WTC11 (cell line): ENCODE results near the gene CD164L2. TPM values are rescaled to one million over a fixed set of nuclear protein-coding genes. Genes with fewer than 3 reads are reported as not detected.
A peak's percentile ranks its signal among the peaks of the same experiment; 100 is the strongest.

ENCODE experiments used
- ATAC-seq: fragments of 200-7000 bp; cut with Tn5 transposase; 2 replicates; pipeline ENCODE4 v1.10.0; 2021; ENCODE audit warnings: mild to moderate bottlenecking, moderate library complexity
- CTCF ChIA-PET: fragments of 300-600 bp; sonication (Branson Sonifier 250); formaldehyde crosslinking; loops from one replicate; lab custom pipeline; 2021; ENCODE audit warnings: antibody characterized with exemption; lab: Charles Lee
- POLR2A ChIA-PET: fragments of 350-600 bp; sonication (Branson Sonifier 250); formaldehyde crosslinking; loops from one replicate; lab custom pipeline; 2021; ENCODE audit warnings: antibody characterized with exemption; lab: Charles Lee
- DNase-seq: peaks from one replicate; pipeline ENCODE4 v3.0.0; 2021; ENCODE audit warnings: low spot score
- H3K27ac Mint-ChIP-seq: 2 replicates; pipeline ENCODE4 v1.8.0; 2021; ENCODE audit warnings: mixed read lengths
- H3K27me3 Mint-ChIP-seq: 2 replicates; pipeline ENCODE4 v1.8.0; 2021; ENCODE audit warnings: low read depth, mild to moderate bottlenecking, moderate library complexity, mixed read lengths
- H3K36me3 Mint-ChIP-seq: 2 replicates; pipeline ENCODE4 v1.8.0; 2021; ENCODE audit warnings: mixed read lengths
- H3K4me1 Mint-ChIP-seq: 2 replicates; pipeline ENCODE4 v1.8.0; 2022; ENCODE audit warnings: mixed read lengths
- H3K4me3 Mint-ChIP-seq: 2 replicates; pipeline ENCODE4 v1.8.0; 2021; ENCODE audit warnings: mild to moderate bottlenecking, moderate library complexity, mixed read lengths
- H3K9me3 Mint-ChIP-seq: 2 replicates; pipeline ENCODE4 v1.8.0; 2021; ENCODE audit warnings: mixed read lengths
- ATF6 ChIP-seq: sonication (generic); formaldehyde crosslinking; IDR thresholded peaks from 2 replicates; pipeline ENCODE4 v1.8.1; 2023; ENCODE audit warnings: mild to moderate bottlenecking, missing genetic modification reagents
- CBFB ChIP-seq: sonication (generic); formaldehyde crosslinking; IDR thresholded peaks from 2 replicates; pipeline ENCODE4 v1.8.1; 2022; ENCODE audit warnings: mild to moderate bottlenecking, low read depth, missing genetic modification reagents
- CDX4 ChIP-seq: fragments of 250-450 bp; sonication (Bioruptor Pico); IDR thresholded peaks from 2 replicates; pipeline ENCODE4 v1.9.0; 2021; ENCODE audit warnings: moderate library complexity, mild to moderate bottlenecking, inconsistent platforms, borderline replicate concordance
- CREM ChIP-seq: sonication (generic); formaldehyde crosslinking; IDR thresholded peaks from 2 replicates; pipeline ENCODE4 v1.8.1; 2022; ENCODE audit warnings: mild to moderate bottlenecking, missing genetic modification reagents, moderate library complexity
- ETV6 ChIP-seq: sonication (generic); formaldehyde crosslinking; IDR thresholded peaks from 2 replicates; pipeline ENCODE4 v1.8.1; 2022; ENCODE audit warnings: mild to moderate bottlenecking, missing genetic modification reagents
- FOXK1 ChIP-seq: sonication (generic); formaldehyde crosslinking; IDR thresholded peaks from 2 replicates; pipeline ENCODE4 v1.8.0; 2022; ENCODE audit warnings: mild to moderate bottlenecking, moderate library complexity, missing genetic modification reagents
- HMGA2 ChIP-seq: fragments of 250-450 bp; sonication (Bioruptor Pico); IDR thresholded peaks from 2 replicates; pipeline ENCODE4 v1.4.0; 2021; ENCODE audit warnings: mild to moderate bottlenecking, moderate library complexity
- IRF1 ChIP-seq: sonication (generic); formaldehyde crosslinking; IDR thresholded peaks from 2 replicates; pipeline ENCODE4 v1.8.0; 2023; ENCODE audit warnings: missing genetic modification reagents
- IRF2 ChIP-seq: sonication (generic); formaldehyde crosslinking; IDR thresholded peaks from 2 replicates; pipeline ENCODE4 v1.8.0; 2022; ENCODE audit warnings: low read depth, missing genetic modification reagents, borderline replicate concordance
- NFE2L1 ChIP-seq: sonication (generic); formaldehyde crosslinking; IDR thresholded peaks from 2 replicates; pipeline ENCODE4 v1.8.1; 2023; ENCODE audit warnings: missing genetic modification reagents
- NR2C2 ChIP-seq: sonication (generic); formaldehyde crosslinking; IDR thresholded peaks from 2 replicates; pipeline ENCODE4 v1.8.0; 2022; ENCODE audit warnings: mild to moderate bottlenecking, missing genetic modification reagents
- OVOL2 ChIP-seq: fragments of 250-450 bp; sonication (Bioruptor Pico); IDR thresholded peaks from 2 replicates; pipeline ENCODE4 v1.9.0; 2021; ENCODE audit warnings: mild to moderate bottlenecking, borderline replicate concordance
- SMAD3 ChIP-seq: sonication (generic); formaldehyde crosslinking; IDR thresholded peaks from 2 replicates; pipeline ENCODE4 v1.8.0; 2022; ENCODE audit warnings: missing genetic modification reagents, mild to moderate bottlenecking, borderline replicate concordance
- SOX15 ChIP-seq: fragments of 250-450 bp; sonication (Bioruptor Pico); IDR thresholded peaks from 2 replicates; pipeline ENCODE4 v1.9.0; 2021; ENCODE audit warnings: mild to moderate bottlenecking
- TCF7 ChIP-seq: sonication (generic); formaldehyde crosslinking; IDR thresholded peaks from 2 replicates; pipeline ENCODE4 v1.8.0; 2022; ENCODE audit warnings: mild to moderate bottlenecking, low read depth, missing genetic modification reagents, moderate library complexity
- ZNF423 ChIP-seq: fragments of 250-450 bp; sonication (Bioruptor Pico); IDR thresholded peaks from 2 replicates; pipeline ENCODE4 v2.1.2; 2022; ENCODE audit warnings: mild to moderate bottlenecking, moderate library complexity
- ZNF425 ChIP-seq: fragments of 250-450 bp; sonication (Bioruptor Pico); conservative IDR thresholded peaks from 2 replicates; pipeline ENCODE4 v1.9.0; 2021; ENCODE audit warnings: mild to moderate bottlenecking
- total RNA-seq: library from RNA; stranded (reverse); gene quantifications from 3 replicates; pipeline ENCODE4 v1.2.3, GENCODE V29; 2021
- TF ChIP-seq, protein P1 (sequence below): sonication (generic); formaldehyde crosslinking; IDR thresholded peaks from 2 replicates; pipeline ENCODE4 v1.8.1; 2023; ENCODE audit warnings: mild to moderate bottlenecking, missing genetic modification reagents, borderline replicate concordance
- TF ChIP-seq, protein P2 (sequence below): sonication (generic); formaldehyde crosslinking; IDR thresholded peaks from 2 replicates; pipeline ENCODE4 v1.8.0; 2022; ENCODE audit warnings: missing genetic modification reagents

The CD164L2 gene
- total RNA-seq, 1 experiment from 2014 or later, result 5.5 TPM

GRCh38 chr1:27342391-27342777 lies 40.7 kb downstream of the CD164L2 start:
- CTCF ChIA-PET, result interaction anchor here (0.7 to 4.5 kb wide), 14 partner anchors 8 to 63 kb away, joined by 3 to 36 read pairs (median 6); partner anchors contain the start of gene MAP3K6
- Mint-ChIP-seq H3K36me3 (peaks cover 9% of the 10 kb centered on the region; the same call in 1 of the 2 replicates), H3K4me1 (peaks cover 42% of the 10 kb centered on the region), H3K4me3 (peak overlapping the region; percentile 67), H3K9me3 (no peaks in the 10 kb centered on the region), H3K27ac (peak overlapping the region; percentile 38), H3K27me3 (peaks cover 2% of the 10 kb centered on the region; the same call in 1 of the 2 replicates)
- no peak for ATAC-seq
- TF ChIP-seq ZNF423 (CRISPR knock-in tag), result no peak
- TF ChIP-seq, protein P1, sequence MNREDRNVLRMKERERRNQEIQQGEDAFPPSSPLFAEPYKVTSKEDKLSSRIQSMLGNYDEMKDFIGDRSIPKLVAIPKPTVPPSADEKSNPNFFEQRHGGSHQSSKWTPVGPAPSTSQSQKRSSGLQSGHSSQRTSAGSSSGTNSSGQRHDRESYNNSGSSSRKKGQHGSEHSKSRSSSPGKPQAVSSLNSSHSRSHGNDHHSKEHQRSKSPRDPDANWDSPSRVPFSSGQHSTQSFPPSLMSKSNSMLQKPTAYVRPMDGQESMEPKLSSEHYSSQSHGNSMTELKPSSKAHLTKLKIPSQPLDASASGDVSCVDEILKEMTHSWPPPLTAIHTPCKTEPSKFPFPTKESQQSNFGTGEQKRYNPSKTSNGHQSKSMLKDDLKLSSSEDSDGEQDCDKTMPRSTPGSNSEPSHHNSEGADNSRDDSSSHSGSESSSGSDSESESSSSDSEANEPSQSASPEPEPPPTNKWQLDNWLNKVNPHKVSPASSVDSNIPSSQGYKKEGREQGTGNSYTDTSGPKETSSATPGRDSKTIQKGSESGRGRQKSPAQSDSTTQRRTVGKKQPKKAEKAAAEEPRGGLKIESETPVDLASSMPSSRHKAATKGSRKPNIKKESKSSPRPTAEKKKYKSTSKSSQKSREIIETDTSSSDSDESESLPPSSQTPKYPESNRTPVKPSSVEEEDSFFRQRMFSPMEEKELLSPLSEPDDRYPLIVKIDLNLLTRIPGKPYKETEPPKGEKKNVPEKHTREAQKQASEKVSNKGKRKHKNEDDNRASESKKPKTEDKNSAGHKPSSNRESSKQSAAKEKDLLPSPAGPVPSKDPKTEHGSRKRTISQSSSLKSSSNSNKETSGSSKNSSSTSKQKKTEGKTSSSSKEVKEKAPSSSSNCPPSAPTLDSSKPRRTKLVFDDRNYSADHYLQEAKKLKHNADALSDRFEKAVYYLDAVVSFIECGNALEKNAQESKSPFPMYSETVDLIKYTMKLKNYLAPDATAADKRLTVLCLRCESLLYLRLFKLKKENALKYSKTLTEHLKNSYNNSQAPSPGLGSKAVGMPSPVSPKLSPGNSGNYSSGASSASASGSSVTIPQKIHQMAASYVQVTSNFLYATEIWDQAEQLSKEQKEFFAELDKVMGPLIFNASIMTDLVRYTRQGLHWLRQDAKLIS (CRISPR knock-in tag), result no peak
- TF ChIP-seq FOXK1 (CRISPR knock-in tag), result 0 out of 2 replicates have a peak, but pooled peaks have one; percentile 3
- no peak for DNase-seq
- POLR2A ChIA-PET, result interaction anchor here (1.1 to 2.0 kb wide), 5 partner anchors 7 to 35 kb away, joined by 4 to 7 read pairs (median 5); no protein-coding TSS in a partner anchor

GRCh38 chr1:27341525-27342252 lies 41.4 kb downstream of the CD164L2 start, which contains the start of gene SYTL1:
SYTL1 (plus strand) TSS chr1:27342022; CDS start chr1:27345335, 3,313 bp downstream.
- H3K4me1 Mint-ChIP-seq, result peaks cover 39% of the 10 kb centered on the region
- no peaks in the 10 kb centered on the region for H3K9me3 Mint-ChIP-seq
- peaks cover 7% of the 10 kb centered on the region; the same call in 1 of the 2 replicates for H3K36me3 Mint-ChIP-seq
- ChIA-PET POLR2A (interaction anchor here (0.6 to 2.0 kb wide), 6 partner anchors 8 to 83 kb away, joined by 4 to 12 read pairs (median 6); no protein-coding TSS in a partner anchor), CTCF (interaction anchor here (0.7 to 4.5 kb wide), 14 partner anchors 9 to 1170 kb away, joined by 3 to 36 read pairs (median 6); partner anchors contain the start of gene MAP3K6)
- peak within 1 kb of the TSS; percentile 67 for H3K4me3 Mint-ChIP-seq
- H3K27me3 Mint-ChIP-seq, result peaks cover 2% of the 10 kb centered on the region; the same call in 1 of the 2 replicates
- peak within 1 kb of the TSS; percentile 38 for H3K27ac Mint-ChIP-seq
- DNase-seq (peak; percentile 72), ATAC-seq (peak; percentile 80)
- no peak for TF ChIP-seq NFE2L1 (CRISPR knock-in tag)
- no peak for TF ChIP-seq HMGA2 (CRISPR knock-in tag)
- TF ChIP-seq SMAD3 (CRISPR knock-in tag), result no peak
- TF ChIP-seq, protein P2, sequence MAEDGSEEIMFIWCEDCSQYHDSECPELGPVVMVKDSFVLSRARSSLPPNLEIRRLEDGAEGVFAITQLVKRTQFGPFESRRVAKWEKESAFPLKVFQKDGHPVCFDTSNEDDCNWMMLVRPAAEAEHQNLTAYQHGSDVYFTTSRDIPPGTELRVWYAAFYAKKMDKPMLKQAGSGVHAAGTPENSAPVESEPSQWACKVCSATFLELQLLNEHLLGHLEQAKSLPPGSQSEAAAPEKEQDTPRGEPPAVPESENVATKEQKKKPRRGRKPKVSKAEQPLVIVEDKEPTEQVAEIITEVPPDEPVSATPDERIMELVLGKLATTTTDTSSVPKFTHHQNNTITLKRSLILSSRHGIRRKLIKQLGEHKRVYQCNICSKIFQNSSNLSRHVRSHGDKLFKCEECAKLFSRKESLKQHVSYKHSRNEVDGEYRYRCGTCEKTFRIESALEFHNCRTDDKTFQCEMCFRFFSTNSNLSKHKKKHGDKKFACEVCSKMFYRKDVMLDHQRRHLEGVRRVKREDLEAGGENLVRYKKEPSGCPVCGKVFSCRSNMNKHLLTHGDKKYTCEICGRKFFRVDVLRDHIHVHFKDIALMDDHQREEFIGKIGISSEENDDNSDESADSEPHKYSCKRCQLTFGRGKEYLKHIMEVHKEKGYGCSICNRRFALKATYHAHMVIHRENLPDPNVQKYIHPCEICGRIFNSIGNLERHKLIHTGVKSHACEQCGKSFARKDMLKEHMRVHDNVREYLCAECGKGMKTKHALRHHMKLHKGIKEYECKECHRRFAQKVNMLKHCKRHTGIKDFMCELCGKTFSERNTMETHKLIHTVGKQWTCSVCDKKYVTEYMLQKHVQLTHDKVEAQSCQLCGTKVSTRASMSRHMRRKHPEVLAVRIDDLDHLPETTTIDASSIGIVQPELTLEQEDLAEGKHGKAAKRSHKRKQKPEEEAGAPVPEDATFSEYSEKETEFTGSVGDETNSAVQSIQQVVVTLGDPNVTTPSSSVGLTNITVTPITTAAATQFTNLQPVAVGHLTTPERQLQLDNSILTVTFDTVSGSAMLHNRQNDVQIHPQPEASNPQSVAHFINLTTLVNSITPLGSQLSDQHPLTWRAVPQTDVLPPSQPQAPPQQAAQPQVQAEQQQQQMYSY (CRISPR knock-in tag), result peak; percentile 98
- no peak for TF ChIP-seq CBFB (CRISPR knock-in tag)
- no peak for TF ChIP-seq IRF1 (CRISPR knock-in tag)
- TF ChIP-seq CDX4 (CRISPR knock-in tag), result no peak
- no peak for TF ChIP-seq SOX15 (CRISPR knock-in tag)
- TF ChIP-seq ETV6, result no peak
- 0 out of 2 replicates have a peak, but pooled peaks have one; percentile 38 for TF ChIP-seq CREM (CRISPR knock-in tag)
- no peak for TF ChIP-seq ZNF425
- TF ChIP-seq TCF7 (CRISPR knock-in tag), result no peak
- no peak for TF ChIP-seq IRF2
- TF ChIP-seq ATF6 (CRISPR knock-in tag), result no peak
- no peak for TF ChIP-seq NR2C2 (CRISPR knock-in tag)
- no peak for TF ChIP-seq OVOL2 (CRISPR knock-in tag)
